GM19043 (cell line): ENCODE data around the gene ANKH.

Source experiments
- ATAC-seq: cut with Tn5 transposase; IDR thresholded peaks from one replicate; pipeline ENCODE4 v1.9.1; 2021; ENCODE audit warnings: low read depth; ENCODE audit not compliant: unreplicated experiment

ANKH gene

DNA sequence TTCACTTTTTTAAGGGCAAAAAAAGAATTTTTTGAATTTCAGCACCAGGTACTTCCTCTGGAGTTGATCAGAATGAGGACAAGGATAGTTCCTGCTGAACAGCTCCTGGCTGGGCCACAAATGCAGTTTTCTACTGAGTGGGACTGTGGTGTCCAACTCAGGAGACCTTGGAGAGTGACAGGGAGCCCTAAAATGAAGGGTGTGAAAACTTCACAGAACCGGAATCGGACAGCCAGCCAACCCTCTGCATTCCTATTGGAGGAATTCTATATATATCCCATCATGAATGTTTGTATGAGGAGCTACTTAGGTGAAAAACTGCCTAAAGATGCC is 40.6 kb downstream of the ANKH start:
- no peak for ATAC-seq

DNA sequence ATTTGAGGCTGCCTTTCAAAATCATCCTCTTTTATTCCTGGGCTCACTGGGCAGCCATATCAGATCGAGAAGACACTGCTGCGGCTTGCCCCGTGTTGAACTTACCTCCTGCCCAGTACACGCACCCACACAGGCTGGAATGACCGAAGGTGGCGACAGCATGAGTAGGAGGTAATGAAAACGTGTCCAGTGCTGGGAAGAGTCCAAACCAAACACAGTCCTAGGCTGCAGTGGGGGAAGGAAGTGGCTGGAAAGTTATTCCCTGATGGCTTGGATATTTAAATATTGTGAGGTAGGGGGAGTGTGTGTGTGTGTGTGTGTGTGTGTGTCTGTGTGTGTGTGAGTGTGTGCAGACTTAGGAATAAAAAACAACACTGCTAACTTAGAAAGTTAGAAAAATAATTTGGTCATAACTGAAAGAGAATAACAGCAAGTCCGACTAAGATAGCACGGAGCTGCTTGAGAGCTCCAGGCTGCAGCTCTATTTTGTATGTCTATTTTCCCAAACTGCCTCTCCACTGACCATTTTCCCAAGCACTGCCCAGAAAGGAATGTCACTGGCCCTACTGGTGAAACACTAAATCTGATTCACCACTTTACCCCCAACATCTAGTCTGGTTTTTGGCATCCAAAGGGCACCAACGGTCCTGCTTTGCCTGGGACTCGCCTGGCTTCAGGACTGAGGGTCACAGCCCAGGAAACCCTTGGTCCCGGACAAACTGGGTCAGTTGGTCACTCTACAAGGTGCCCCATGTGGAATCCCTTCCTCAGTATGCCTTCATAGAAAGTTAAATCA is 41.2 kb downstream of the ANKH start:
- no peak for ATAC-seq

DNA sequence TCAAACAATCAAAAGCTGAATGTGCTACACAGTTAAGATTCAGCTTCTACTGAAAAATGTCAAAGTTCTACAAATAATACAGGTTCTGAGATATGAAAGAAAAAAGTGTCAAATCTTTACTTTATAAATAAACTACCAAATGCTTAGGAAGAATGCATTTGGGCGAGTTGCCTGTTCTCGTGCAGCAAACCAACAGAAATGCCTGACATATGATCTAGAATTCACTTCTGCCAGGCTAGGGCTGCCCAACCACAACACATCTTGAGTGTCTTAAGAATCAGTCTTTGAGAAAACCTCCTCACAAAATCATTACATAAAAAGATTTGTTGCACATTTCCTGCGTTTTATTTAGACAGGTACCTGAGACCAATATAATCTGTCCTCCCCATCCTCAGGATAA is 42.2 kb downstream of the ANKH start:
- no peak for ATAC-seq

DNA sequence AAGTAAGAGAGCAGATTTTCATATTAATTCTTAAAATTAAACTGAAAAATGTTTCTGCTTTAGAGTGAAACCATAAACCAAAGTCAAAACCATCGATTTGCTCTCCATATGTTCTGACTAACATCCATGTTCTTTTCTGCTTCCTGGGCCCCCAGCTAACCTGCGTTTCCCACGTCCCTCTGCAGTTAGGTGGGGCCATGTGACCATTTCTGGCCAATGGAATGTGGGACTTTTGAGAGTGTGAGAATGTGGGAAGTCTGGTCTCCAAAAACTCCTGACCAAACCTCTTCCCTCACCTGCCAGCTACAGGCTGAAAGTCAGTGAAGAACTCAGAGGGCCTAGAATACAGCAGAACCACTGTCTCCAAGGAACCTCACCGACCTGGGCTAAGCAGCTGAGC is 44.9 kb downstream of the ANKH start:
- no peak for ATAC-seq

DNA sequence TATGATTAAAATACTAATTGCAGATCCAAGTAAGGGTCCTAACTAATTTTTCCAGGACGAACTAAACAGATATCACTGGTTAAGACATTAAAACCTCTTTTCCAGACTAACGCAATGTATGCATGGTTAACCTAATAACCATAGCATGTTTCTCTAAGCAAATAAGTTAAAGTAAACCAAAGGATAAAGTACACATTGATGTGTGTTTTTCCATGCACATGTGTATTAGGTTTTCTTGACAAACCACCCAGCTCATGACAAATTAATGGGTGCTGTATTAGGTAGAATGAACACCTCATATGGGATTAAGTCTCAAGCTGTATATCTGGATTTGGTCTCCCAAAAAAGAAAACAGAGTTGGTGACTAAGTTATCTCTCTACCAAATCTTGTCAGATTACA is 45.6 kb downstream of the ANKH start:
- no peak for ATAC-seq

DNA sequence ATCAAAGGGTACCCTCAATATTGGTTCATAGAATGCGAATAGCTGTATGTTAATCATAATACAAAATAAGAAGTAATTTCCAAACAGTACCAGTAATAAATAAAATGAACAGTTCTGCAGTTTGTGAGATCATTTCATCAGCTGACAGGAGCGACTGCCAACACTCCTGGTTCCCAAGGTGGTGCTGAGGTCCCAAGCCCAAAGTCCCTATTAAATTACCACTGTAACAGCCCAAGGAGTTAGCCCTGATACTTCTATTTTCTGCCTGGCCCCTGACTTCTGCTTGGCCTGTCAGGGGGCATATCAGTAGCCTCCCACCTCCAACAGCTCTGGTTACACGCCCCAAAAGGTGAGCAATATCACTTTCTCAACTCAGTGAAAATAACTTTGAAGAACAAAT is 47.1 kb downstream of the ANKH start:
- ATAC-seq, result no peak

DNA sequence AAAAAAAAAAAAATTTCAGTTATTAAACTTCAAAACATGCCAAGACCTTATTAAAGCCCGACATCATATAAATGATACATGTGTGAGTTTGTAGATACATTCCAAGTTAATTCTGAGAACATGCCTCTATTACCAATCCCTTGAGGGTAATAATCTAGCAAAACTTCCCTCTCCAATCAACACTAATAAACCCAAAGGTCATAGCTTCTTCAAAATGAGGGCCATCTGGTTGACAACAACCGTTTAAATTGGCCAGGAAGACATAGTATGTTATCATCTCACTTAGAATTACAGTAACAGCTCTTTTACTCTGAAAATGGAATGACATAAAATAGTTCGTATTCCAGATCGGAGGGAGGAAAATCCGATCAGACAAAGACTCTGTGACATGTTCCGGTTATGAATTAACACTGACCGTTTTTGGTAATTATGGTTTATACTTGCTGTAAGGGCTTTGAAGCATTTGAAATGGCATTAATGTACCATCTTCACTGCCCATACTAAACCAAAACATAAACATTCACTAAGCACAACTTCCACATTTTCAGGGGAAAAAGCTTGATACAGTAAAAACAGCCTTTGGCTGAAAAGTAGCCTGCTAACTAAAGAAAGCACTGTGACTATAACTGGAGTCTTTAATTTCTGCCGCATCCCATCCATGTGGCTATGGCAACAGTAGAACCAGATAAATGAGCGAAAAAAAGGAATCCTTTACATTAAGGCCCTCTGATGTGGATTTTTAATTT is 50.3 kb downstream of the ANKH start:
- no peak for ATAC-seq

DNA sequence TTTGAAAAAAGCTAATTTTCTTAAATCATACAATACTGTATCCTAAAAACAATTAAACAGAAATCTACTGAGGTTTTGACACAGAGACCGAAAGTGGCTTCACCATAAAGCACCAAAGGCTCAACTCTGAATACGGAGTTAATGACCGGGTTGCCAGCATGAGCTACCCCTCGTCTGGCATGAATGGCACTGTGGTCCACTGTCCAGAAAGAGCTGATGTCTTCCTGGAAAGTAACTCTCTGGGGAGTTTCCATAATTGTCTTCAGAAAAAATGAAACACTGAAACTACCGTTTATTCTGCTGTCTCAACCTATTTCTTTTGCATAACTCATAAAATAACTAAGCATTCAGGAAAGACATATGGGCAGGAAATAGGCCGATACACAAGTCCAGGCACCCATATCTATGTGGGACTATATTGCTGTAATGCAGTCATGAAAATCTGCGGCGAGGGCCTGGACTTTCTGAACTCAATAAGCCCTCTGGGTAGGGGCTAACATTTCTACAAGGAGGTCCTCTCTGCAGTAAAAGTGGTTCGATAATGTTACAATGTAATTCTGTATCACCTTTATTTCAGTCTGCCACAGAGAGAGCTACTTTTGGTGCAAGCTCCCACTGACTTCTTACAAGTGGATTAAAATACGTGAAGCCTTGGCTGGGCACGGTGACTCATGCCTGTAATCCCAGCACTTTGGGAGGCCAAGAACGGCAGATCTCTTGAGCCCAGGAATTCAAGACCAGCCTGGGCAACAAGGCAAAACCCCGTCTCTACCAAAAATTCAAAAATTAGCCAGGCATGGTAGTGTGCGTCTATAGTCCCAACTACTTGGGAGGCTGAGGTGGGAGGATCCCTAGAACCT is 52.4 kb downstream of the ANKH start:
- no peak for ATAC-seq

DNA sequence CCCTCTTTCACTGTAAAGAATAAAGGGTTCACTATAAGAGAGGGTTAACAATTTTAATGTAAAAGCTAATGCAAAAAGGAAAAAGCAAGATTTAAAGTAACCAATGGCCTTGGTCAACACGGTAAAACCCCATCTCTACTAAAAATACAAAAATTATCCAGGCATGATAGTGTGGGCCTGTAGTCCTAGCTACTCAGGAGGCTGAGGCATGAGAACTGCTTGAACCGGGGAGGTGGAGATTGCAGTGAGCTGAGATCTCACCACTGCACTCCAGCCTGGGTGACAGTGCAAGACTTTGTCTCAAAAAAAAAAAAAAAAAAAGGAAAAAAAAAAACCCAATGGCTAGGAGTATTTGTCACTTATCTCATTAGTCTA is 53.8 kb downstream of the ANKH start:
- peak; percentile 61 for ATAC-seq

DNA sequence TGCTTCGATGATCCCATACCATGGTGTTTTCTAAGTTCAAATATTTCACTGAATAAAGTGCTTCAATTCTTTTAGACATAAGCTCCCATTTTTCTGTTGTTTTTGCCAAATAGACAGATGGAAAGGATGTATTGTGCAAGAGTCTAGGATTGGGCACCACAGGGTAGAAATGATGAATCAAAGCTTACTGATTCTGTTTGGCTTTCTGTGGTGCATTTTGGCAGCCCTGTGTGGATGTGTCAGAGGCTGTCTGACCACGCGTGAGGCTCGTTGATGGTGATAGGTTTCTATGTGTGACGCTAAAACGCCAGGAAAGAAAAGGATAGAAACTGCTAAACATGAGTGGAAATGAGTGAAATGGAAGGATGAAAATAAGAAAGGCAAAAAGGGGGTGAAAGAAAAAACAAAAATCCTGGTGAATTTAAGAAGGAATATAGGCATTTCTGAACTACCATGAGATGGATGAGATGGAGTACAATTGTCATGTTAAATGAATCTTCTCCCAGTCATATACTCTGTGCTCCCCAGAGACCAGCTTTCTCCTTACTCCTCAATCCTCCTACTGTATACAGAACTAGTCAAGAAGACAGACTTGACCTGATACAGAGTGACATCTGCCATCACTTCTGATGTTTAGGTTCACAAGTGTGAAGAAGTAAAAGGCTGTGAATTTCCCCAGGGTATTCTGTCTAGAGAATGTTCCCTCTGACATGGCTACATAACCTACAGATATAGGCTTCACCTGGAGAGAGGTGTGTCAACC is 54.4 kb downstream of the ANKH start:
- peak; percentile 66 for ATAC-seq

DNA sequence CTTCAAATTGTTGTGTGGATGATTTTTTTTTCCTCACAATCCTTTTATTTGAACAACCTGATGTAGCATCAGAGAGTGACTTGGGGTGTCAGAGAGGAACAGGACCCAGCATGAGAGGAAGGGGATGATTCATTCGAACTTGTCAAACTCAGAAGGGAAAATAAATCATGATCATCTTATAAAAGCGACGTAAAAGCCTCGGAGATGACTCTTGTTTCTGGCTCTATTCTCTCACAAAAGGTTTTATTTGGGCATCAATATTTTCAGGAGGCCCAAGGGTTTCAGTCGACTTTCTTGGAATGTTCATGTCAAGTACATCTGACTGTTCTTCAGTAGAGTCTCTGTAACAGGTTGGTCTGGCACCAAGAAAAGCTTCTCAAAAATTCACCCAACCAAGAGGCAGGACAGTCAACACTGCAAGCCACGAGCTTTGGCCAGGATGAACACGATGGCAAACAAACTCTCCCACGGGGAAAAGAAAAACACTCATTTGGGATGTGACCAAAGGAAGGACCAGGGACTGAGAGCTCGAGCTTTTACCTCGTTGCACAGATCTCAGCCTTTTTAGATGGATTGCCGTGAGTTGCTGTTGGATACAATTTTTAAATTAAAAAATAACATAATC is 55.1 kb downstream of the ANKH start:
- no peak for ATAC-seq

DNA sequence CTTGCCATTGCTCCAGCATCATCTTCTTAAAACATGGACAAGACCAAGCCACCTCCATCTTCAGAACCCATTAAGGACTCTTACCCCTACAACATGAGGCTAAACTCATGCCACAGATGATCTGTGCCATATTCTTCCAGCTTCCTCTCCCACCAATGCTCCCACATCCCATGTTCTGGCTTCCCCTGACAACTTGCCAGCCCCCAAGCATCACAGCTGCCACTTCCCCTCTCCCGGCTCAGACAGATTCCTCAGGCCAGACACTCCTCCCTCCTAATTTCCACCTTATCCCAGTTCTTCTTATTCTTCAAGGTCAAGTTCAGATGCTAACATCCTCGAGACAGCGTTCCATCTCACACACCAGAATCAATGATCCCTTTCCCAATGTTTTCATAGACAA is 57.8 kb downstream of the ANKH start:
- no peak for ATAC-seq

DNA sequence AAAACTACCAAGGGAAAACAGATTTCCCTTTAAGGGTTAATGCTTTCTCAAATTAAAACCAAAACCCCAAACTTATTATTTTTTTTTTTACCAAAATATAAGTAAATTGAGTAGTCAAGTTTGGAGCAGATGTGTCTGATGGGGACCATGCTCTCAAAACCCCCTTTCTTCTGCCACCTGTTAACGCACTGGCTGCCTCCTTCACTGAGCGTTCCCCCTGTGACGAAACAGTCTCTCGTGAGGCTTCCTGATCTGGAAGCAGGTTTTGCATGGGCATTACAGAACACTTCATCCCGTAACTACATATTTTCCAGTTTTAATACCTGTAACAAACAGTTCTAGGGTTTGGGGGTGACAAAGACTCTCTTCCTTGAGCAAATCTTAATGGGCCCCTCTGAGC is 59.4 kb downstream of the ANKH start:
- ATAC-seq, result no peak

DNA sequence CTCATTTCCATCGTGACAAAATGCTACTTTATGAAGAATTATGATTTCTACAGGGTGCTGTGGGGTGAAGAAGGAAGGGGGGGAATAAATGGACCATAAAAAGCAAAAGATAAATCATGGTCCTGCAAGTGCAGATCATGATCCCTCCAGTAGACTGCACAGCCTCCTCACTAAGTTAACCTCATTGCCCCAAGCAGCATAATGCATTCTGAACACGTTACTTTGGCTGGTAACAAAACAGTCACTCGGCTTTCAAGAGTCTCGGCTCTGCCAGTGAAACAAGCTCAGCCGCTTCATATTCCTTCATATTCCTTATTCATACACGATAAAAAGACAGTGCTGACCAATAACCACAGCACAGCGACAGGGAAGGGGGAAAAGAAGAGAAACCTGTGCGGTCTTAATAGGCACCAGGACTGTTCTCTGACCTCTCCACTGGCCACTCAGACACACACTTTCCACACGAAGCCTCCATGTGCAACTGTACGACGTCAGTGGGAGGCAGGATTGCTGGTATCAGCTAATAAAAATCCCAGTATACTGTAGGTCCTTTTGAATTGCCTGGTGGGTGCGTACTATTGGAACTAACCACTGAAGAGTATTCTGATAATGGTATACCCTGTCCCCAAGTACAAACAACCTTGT is 60.5 kb downstream of the ANKH start:
- ATAC-seq, result no peak

DNA sequence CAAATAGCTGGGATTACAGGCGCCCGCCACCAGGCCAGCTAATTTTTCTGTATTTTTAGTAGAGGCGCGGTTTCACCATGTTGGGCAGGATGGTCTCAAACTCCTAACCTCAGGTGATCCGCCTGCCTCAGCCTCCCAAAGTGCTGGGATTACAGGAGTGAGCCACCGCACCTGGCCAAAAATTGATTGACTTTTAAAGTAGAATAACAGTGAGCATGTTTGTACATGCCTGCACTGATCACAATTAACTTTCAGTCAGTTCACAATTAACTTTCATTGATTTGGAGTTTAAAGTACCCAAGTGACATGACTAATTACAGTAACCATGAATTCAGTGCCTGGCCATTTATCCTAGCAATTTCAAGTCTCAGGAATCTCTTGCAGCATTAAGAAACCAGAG is 61.3 kb downstream of the ANKH start:
- no peak for ATAC-seq

DNA sequence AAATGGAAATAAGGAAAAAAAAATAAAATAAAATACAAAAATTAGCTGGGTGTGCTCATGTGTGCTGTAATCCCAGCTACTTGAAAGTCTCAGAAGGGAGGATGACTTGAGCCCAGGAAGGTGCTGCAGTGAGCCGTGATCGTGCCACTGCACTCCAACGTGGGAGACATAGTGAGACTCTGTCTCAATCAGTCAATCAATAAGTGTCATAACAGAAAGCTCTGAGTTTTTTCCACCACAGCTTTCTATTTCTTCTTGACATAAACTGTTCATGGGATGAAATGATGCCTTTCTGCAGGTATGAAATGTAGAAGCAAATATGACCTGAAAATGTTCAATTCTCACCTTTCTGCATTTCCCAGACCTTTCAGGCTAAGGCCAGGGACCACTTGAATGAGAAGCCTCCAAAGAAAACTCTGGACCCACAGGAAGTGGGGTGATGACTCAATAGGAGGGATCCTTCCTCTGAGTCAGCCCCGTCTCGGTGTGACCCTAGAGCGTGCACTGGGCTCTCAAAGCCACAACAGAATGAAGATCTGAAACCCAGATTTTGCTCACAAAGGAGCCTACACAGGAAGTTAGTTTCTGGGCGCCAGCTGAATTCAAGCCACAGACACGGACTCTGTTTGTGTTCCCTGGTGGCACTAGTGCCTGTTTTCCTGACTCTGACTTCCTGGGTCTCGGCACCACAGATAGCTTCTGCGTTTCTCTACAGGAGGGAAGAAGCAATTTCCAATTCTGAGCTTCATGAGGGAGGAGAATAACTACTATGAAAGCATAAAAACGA is 62.0 kb downstream of the ANKH start:
- ATAC-seq, result peak; percentile 95

DNA sequence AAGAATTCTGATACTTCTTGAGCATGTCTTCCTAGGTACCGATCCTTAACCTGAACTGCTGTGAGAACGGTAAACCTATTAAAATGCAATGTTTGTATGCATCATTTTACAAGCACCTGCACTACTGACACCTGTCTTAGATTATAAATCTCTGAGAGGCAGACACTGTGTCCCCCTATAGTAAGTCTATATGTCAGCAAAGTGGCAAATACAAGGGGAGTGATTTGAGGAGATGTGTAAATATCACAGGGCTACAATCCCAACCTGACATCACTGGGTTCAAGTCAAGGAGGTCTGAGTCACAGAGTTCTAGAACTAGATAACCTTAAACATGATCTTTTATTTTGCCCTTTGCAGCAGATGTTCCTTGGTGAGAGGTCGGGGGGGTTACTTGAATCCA is 64.1 kb downstream of the ANKH start:
- no peak for ATAC-seq

DNA sequence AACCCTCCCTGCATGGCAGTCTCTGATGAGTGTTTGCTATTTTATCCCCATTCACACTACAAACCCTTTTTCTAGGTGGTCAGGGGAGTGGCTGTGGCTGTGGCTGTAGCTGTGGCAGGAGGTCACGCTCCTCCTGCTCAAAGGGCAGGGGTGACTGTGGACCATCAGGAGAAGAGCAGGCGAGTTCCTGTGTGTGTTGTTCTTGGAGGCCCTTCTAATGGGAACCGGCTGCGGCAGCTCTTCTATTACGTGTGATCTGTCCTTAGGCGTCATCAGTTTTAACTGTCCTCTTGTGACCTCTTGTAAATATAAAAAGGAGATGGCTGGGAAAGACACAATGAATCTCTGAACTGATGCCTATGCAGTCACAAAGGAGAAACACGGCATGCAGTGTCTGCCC is 65.1 kb downstream of the ANKH start:
- ATAC-seq, result no peak

DNA sequence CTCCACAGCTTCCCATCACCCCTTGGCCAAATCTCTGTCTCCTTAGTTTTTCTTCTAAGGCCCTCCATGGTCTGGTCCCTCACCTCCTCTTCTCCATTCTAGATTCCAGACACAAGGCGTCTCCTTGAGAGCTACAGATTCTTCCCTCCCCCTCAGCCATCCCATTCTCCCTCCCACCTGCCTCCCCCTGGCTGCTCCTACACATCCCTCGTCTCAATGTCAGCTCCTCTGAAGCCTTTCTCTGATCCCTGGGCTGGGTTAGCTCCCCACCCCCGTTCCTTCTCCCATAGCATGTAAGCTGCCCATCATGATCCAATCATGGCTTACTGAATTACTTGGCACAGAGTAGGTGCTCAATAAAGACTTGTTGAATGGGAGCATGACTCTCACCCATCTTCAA is 69.0 kb downstream of the ANKH start:
- ATAC-seq, result no peak
